ENCODE results near the gene GAPDH. TPM values are rescaled to one million over a fixed set of nuclear protein-coding genes. Genes with fewer than 3 reads are reported as not detected.
A peak's percentile ranks its signal among the peaks of the same experiment; 100 is the strongest.
"Not testable (repeated sequence)": the region's sequence is repeated elsewhere in the genome, so short reads cannot be mapped to it uniquely, and the experiment has no call there.

GAPDH gene
- total RNA-seq, 1 donor from 2014 or later: 4,076 TPM

DNA sequence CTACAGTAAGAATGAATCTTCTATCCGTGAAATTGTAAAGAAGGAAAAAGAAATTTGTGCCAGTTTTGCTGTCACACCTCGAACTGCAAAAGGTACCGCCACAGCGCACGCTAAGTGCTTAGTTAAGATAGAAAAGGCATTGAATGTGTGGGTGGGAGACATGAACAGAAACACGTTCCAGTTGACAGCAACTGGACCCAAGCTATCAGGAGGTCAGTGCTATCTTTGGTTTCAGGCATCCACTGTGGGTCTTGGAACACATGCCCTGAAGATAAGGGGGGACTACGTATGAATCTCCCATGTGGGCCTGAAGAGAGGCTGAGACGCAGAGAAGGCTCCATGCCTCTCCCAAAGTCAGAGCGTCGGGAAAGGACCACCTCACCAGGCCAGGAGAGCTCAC, 11.7 kb downstream of the GAPDH start:
- DNase-seq (ENCODE audit: low spot score): no peak

DNA sequence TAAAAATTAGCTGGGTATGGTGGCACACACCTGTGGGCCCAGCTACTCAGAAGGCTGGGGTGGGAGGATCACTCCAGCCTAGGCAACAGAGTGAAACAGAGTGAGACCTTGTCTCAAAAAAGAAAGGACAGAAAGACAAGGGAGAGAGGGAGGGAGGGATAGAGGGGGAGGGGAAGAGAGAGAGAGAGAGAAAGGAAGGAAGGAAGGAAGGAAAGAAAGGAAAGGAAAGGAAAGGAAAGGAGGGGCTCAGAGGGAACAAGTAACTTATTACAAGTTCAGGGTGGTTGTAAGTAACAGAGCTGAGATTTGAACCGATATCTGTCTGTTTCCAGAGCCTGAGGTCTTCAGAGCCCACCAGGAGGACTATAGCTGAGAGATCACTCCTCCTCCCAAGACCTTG, 13.2 kb downstream of the GAPDH start:
- DNase-seq (ENCODE audit: low spot score): no peak

DNA sequence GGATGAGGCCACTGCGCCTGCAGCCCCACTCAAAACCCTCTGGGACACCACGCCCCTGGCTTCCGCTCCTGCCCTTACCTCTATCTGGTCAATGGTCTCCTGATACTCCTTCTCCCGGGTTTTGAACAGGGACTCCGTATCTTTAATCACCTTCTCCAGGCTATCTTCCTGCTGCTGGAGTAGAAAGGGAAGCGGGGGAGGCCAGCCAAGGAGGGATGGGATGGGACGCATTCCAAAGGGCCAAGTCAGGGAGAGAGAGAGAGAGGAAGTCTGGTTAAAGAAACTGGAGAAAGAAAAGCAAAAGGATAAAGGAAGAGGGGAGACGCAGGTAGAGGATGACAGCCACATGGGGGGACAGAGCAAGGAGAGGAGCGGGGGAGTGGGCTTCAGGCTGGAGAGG, 13.7 kb downstream of the GAPDH start:
- DNase-seq (ENCODE audit: low spot score): peak; percentile 83

DNA sequence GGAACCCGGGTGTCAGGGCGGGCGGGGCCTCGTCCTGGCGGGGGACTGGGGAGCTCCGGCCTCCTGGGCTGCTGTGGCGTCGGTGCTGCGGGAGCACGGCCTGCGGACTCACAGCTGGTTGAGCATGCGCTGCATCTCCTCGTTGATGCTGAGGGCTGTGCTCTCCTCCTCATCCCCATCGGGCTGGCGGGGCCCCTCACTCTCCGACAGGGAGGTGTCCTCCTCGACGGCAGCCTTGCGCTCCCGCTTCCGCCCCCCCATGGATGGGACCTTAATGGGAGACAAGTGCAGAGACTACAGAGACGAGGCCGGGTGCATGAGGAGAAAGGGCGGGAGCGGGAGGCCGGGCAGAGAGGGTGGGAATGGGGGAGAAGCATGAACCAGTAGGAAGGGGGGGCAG, 14.2 kb downstream of the GAPDH start:
- DNase-seq (ENCODE audit: low spot score): no peak

DNA sequence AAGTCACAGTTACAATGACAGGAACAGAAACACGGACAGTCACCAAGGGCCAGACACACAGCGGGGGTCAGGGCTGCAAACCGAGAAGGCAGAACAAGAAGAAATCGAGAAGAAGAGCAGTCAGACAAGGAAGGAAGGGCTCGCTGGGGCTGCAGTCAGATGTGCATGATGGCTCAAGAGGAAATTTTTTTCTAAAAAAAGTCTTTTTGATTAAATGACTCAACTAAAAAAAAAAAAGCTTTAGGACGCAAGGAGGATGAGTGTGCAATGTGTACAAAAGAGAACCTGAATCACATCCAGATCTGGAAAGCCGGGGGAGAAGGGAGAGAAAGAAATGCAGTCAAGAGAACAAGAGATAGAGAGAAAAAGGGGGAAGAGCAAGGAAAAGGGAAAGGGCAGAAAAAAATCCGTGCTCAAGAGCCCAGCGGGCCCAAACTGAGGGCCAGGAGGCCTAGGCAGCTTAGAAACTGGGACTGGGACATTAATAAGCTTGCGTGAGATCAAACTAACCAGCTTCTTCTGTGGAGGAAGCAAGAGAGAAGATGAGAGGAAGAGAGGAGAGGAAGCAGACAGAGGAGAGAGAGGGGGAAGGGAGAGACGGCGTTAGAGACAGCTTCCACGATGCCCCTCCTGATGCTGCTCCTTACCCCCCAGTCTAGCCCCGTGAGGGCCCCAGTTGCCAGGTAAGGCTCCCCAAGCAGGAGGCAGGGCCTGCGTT, 14.8 kb downstream of the GAPDH start:
- DNase-seq (ENCODE audit: low spot score): peak; percentile 59

DNA sequence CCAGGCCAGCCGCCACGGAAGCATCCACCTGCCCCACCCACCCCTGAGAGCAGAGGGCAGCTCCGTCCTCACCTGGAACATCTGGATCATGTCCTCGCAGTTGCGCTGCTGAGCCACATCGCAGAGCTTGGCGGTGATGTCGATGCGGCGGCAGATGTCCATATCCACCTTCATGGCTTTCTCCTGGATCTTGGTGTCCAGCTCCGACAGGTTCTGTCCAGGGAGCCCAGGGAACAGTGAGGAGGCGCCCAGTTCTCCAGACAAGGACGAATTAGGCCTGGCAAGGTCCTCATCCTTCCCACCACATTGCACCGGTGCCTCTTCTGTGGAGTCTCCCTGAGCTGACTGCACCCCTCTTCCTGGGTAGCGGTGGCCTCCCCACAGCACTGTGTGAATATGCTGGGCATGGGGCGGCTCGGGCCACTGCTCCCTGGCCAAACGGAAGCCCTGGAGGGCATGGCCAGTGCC, 15.4 kb downstream of the GAPDH start:
- no peak for DNase-seq (ENCODE audit: low spot score)

DNA sequence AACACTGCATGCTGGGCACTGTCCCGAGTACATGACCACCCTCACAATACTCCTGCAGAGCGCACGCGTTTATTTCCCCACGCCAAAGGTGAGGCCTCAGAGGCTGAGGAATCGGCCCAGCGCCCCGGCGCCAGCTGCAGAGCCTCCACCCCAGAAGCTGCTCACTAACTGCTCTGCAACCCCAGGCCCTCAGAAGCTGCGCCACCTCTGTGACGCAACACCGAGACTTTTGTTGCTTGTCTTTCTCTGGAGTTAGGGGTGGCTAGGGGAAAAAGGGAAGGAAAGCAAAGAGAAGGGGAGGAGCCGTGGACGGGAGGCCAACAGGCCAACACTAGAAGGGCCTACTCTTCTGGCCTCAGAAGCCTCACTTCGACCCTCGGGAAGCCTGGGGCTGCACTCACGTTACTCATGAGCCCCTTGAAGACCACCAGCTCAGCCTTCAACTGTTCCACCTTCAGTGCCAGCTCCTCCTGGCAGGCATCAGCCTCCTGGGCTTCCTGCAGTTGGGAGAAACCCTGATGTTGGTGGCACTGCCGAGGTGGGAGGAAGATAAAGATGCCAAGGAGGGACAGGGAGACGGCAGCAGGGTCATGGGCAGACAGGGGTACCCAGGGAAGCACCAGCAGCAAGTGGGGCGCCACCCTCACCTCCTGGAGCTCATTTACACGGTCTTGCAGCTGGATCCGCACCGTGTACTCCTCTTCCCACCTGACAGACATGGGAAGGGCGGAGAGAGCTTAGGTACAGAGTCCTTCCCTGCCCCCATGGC, 16.2 kb downstream of the GAPDH start:
- no peak for DNase-seq (ENCODE audit: low spot score)

DNA sequence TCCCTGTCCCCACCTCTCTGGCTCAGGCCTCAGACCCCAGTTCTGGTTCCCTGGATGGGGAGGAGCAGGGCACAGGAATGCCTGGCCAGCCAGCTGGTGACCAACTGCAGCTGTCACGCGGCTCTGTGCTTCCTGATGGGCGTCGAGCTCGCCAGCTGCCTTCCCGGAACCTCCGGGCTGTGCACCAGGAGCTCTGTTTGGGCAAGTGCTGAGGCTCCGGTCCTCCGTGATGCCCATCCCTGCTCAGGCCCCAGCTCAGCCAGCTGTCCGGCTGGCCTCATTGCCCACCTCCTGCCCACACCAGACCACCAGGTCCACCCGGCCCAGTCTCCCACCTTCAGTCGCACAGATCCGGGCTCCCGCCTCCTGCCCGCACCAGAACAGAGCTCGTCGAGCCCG, 16.7 kb downstream of the GAPDH start:
- no peak for DNase-seq (ENCODE audit: low spot score)

DNA sequence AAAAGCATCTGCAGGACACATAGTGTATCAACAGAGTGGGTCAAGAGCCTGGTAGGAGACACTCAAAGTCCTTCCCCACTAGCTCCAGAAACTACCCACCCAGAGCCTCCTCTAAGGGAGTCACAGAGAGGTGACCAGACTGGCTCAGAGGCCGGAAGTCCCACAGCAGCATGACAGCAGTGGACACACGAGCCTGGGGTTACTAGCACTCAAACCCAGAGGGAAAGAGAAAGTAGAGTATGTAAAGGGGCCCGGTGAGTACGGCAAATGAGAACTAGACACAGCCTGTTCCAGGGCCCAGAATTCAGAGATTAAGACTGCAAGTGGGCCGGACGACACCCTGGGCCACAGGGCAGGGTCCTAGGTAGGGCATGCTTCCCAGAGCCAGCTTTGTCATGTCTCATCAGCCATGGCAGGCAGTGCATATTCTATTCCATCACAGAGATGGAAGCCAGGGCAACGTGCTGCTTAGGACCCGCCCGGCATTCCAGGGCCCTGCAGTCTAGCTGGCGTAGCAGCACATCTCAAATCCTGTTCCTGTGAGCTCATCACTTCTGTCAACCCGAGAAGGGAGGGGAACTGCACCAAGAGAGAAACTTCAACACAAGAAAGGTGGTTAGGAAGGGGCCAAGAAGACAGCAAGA, 17.3 kb downstream of the GAPDH start:
- DNase-seq (ENCODE audit: low spot score): peak; percentile 89

DNA sequence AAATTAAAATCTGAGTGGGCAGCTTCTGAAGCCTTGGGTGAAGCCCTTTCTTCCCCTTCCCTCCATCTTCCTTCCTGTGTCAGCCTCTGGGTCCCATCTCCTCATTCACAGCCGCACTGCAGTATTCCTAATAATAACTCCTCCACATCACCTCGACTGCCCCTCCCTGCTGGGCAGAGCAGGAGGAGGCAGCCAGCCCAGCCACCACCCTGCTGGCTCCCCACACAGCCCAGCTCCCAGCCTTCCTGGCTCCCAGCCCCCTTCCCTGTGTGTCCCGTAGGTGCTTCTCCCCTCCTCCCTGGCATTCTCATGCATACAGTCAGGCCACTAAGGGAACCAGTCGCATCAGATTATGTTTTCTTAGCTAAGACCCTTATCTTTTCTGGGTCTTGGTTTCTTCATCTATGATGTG, 17.8 kb downstream of the GAPDH start:
- peak; percentile 61 for DNase-seq (ENCODE audit: low spot score)

DNA sequence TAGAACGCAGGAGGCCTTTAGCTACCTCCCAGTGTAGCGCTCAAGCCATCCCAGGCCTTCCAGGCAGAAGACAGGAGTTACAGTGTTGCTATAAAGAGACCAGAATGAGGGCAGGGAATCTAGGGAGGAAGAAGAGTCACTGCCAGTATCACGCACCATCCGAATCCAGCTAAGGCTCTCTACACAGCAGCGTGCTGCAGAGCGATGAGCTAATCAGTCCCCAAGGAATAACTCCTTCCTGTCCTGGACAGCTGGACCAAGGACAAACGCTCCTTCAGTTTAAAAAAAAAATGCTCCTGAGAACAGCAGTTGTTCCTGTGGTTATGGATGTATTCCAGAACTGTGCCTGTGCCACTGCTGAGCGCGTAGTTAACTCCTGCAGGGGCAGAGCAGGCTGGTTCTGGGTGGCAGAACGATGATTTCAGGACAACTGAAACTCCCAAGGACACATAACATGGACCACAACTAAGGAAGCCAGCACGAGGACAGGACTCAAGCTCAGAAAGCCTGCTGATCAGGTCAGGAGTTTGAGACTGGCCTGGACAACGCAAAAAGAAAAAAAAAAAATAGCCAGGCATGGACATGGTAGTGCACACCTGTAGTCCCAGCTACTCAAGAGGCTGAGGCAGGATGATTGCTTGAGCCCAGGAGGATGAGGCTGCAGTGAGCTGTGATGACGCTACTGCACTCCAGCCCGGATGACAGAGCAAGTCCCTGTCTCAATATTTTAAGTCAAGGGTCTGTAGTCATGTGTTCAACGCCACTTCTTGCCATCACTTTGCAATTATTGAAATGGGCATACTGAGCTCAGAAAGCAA, 18.9 kb downstream of the GAPDH start:
- DNase-seq (ENCODE audit: low spot score): peak; percentile 71

DNA sequence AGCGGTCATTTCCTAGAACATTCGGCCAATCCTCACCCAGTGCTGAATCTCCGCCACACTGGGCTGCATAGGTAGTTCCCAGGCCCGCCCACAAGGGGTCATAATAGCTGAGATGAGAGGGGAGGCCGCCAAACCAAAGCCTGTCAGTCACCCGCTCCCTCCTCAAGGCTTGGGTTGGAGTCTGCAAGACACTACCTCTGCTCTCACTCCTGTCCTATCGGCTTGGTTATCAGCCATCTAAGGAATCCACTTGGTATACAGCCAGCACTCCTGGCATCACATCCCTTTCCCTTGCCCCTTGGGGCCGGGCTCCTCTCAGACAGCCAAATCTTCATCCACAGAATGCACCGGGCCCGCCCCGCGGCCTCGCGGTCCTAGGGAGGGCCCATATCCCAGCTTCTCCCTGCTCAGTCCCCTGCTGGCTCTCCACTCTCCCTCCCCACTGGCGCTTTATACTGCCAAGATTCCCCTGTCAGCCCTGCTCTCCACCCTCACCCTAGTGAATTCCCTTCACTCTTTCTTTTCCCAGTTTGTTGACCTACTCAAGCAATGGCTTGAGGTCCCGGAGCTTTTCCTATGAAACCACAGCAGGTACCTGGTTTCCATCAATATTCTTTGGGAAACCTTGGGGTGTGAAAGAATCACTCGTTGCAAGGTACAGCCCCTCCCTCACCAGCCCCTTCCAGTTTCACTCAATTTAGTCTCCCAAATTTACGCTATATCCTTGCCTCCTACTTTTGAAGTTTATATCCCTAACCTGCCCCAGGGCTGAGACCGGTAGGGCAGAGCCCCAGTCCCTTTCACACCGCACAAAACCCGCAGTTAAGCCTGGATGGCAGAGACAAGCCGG, 20.1 kb downstream of the GAPDH start:
- peak; percentile 84 for DNase-seq (ENCODE audit: low spot score)

DNA sequence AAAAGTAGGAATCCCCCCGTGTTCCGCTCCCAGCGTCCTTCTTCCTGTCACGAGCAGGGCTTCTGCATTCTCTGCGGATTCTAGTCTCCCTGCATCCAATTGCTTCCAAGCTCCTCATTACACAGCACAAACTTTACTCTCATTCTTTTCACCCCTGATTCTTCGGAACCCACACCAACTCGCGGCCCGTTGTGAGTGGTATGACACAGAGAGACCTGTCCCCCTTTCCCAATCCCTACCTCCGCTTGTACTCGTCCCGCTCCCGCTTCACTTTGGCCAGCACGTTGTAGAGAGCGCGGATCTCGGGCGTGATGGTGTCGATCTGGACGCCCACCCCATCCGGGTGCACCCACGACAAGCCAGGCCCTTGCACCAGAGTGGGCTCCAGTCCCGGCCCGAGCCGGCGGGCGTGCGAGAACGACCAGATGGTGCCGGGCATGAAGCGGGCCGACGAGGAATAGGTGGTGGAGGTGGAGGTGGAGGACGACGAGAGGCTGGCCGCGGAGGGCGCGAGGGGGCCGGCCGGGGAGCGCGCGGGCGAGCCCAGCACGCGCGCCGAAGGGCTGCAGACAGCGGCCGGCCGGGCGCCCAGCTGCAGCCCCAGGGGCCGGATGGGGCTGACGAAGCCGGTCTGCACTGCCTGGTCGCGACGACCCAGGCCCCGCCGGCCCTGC, 20.8 kb downstream of the GAPDH start:
- peak; percentile 28 for DNase-seq (ENCODE audit: low spot score)

DNA sequence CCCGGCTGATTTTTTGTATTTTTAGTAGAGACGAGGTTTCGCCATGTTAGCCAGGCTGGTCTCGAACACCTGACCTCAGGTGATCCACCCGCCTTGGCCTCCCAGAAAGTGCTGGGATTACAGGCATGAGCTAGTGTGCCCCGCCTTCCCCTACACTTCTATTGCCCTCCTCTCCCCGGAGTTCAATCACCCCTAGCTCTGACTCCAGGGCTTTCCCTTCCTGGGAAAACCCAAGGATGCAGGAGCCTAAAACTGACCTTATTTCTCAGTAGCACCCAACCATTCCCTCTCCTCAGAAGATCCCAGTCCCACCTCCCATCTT, 22.1 kb downstream of the GAPDH start:
- DNase-seq (ENCODE audit: low spot score): not testable (repeated sequence)

DNA sequence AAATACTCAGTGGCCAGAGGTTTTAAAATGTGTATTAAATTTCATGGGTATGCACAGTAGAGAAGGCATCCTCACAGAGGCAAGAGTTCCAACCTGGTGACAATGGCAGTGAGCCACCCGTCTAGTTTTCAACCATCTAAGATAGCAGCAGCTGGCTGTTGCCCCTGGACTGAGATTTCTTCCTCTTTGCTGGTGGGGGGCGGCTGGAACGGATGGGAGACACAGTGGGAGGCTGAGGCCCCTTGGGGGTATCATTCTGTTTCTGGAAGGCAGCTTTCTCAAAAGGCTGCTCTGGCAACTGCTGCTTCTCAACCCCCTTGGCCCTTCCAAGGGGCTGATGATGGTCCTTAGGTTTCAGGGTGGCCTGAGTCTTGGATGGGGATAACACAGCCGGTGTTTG, 22.5 kb downstream of the GAPDH start:
- DNase-seq (ENCODE audit: low spot score): no peak

DNA sequence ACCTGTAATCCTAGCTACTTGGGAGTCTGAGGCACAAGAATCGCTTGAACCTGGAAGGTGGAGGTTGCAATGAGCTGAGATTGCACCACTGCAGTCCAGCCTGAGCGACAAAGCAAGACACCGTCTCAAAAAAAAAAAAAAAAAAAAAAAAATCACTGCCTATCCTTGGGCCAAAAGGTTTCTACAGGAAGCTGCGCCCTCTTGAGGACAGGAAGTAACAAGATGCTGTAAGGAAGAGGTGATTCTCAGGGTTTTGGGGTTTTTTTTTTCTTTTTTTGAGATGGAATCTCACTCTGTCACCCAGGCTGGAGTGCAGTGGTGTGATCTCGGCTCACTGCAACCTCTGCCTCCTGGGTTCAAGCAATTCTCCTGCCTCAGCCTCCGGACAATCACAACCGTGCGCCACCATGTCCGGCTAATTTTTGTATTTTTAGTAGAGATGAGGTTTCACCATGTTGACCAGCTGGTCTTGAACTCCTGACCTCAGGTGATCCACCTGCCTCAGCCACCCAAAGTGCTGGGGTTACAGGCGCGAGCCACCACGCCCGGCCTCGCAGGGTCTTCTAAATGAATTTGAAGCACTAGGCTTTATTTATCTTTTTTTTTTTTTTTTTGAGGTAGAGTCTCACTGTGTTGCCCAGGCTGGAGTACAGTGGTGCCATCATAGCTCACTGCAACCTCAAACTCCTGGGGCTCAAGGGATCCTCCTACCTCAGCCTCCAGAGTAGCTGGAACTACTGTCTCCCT, 23.9 kb downstream of the GAPDH start:
- DNase-seq (ENCODE audit: low spot score): peak; percentile 67

DNA sequence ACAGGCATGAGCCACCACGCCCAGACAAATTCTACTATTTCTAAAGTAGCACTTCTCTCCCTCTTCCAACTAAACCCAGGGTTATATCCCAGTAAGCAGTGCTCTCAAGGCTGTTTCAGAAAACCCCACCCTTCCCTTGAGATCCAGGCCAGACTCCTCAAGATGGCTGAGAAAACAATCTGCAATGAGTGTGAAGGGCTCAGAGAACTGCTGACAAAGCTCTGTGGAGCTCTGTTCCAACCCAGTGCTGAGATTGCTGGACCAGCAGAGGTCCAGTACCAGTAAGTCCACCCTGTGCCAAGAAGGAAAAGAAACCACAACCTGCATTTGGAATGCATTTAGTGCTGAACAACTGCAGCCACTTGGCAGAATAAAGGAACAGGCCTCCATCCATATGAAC, 25.2 kb downstream of the GAPDH start:
- DNase-seq (ENCODE audit: low spot score): peak; percentile 19

DNA sequence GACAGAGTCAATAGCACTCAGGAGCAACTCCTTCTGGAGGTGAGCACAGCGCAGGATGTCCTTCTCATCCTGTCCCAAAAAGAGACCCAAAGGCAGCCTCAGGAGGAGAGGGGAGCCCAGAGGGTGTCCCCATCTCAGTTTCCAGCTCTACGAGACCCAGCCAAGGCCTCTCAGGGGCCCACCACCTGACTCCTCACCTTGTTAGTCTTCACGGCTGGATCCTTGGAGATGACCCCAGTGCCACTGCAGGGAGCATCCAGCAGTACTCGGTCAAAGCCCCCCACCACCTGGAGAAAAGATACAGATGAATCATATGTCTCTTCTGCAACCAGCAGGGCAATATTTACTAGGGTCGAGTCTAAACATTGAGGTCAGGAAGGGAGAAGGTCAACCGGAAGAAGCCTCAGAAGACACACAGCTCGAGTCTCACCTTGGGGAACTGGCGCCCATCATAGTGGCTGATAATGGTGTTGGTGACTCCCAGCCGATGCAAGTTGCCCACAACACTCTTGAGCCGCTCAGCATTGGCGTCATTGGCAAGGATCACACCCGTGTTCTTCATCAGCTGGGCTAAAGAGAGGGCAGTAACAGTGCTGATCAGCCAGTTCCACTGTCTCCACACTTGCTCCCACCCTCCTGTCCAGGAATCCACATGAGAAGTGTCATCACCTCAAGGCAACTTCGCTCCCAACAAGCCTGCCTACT, 26.3 kb downstream of the GAPDH start:
- DNase-seq (ENCODE audit: low spot score): no peak

DNA sequence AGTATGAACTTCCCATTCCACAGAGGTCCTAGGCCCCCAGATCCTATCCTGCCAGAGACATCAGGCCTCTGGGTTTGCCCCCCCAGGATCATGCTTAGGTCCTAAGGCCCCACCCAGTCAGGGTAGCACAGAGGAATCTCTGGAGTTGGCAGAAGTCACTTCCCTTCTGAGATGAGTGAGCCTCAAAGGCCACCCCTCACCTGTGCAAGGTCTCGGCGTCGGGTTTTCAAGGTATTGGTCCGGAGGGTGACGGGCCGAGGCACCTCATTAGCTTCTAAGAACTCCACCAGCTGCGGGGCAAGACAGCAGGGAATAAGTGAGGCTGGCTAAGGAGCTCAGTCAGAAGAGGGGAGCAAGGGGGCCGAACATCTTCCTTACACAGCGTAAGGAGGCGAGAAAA, 28.6 kb downstream of the GAPDH start:
- no peak for DNase-seq (ENCODE audit: low spot score)

All from umbilical cord (tissue), 2 donors.